Fibroblast of peridontal ligament (primary cell): ENCODE data around the gene PSENEN.

Experiments
- DNase-seq: peaks from one replicate; pipeline ENCODE4 v3.0.0-alpha.2; 2010; ENCODE audit errors: extremely low read depth

The PSENEN gene

DNA sequence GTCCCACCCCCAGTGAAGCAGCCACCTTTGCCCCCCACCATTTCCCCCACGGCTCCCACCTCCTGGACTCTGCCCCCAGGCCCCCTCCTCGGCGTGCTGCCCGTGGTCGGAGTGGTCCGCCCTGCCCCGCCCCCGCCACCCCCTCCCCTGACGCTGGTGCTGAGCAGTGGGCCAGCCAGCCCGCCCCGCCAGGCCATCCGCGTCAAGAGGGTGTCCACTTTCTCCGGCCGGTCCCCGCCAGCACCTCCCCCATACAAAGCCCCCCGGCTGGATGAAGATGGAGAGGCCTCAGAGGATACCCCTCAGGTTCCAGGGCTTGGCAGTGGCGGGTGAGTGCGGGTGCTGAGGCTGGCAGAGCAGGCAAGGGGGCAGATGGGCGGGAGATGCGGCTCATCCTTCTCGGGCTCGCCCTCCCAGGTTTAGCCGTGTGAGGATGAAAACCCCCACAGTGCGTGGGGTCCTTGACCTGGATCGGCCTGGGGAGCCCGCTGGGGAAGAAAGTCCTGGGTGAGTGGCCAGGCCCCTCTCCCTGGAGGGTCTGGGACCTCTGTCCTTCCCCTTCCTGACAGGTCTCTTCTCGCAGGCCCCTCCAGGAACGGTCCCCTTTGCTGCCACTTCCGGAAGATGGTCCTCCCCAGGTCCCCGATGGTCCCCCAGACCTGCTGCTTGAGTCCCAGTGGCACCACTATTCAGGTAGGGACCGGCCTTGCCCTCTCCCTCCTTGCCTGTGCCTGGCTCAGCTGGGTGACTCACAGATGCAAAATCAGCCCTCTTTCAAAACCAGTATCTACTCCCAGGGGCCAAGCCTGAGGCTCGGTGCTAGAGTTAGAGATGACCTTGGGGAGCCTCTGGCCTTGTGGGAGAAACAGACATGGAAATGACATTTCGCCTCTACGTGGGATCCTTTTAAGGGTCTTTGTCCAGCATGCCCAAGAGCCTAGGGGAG, 12.0 kb upstream of the PSENEN start:
- DNase-seq = no peak

GRCh38 chr19:35734273-35734672, 11.2 kb upstream of the PSENEN start:
- DNase-seq = no peak

GRCh38 chr19:35734889-35735288, 10.6 kb upstream of the PSENEN start:
- DNase-seq = no peak

DNA sequence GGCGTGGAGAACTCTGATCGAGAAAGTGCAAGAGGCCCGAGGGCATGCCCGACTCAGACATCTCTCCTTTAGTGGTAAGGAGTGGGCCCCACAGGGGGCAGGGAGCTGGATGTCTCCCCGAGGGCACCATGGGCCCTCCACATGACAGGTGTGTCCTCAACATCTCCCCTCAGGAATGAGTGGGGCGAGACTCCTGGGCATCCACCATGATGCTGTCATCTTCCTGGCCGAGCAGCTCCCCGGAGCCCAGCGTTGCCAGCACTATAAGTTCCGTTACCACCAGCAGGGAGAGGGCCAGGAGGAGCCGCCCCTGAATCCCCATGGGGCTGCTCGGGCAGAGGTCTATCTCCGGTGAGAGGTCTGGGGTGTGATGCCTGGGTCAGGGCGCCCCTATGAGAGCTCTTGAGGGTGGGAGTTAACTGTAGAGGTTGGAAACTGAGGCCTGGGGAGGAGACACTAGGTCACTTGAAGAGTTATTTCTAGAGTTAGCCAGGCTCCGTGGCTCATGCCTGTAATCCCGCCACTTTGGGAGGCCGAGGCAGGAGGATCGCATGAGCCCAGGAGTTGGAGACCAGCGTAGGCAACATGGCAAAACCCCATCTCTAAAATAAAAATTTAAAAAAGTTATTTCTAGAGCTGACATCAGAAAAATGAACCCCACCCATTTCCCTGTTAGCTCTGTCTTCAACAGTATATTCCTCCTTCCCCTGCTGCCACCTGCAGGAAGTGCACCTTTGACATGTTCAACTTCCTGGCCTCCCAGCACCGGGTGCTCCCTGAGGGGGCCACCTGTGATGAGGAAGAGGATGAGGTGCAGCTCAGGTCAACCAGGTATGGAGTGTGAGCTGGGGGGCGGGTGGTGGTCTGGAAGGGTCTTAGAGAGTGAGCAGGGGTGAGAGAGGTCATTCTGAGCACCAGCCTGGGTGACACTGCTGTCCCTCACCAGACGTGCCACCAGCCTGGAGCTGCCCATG, 8.3 kb upstream of the PSENEN start:
- no peak for DNase-seq

- no peak for DNase-seq
These were observed 7.2 kb upstream of the PSENEN start for GRCh38 chr19:35738021-35738886.

DNA sequence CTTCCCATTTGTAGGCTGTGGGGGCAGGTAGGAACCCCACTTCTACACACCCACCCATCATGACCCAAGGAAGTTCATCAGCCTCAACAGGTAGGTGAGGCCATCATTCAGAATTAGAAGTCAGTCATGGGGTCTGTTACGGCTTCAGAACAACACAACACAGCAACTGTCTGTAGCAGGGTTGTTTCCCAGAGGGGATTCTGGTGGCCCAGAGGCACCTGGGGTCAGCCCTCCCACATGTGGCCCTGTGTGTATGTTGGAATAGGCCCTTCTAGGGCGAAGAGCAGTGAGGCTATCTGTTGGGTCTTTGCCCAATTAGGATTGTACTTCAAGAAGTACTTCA, 6.6 kb upstream of the PSENEN start:
- DNase-seq = no peak

- DNase-seq = no peak
These were observed 6.0 kb upstream of the PSENEN start for GRCh38 chr19:35739275-35740107.

GRCh38 chr19:35740108-35740422, 5.4 kb upstream of the PSENEN start:
- no peak for DNase-seq

DNA sequence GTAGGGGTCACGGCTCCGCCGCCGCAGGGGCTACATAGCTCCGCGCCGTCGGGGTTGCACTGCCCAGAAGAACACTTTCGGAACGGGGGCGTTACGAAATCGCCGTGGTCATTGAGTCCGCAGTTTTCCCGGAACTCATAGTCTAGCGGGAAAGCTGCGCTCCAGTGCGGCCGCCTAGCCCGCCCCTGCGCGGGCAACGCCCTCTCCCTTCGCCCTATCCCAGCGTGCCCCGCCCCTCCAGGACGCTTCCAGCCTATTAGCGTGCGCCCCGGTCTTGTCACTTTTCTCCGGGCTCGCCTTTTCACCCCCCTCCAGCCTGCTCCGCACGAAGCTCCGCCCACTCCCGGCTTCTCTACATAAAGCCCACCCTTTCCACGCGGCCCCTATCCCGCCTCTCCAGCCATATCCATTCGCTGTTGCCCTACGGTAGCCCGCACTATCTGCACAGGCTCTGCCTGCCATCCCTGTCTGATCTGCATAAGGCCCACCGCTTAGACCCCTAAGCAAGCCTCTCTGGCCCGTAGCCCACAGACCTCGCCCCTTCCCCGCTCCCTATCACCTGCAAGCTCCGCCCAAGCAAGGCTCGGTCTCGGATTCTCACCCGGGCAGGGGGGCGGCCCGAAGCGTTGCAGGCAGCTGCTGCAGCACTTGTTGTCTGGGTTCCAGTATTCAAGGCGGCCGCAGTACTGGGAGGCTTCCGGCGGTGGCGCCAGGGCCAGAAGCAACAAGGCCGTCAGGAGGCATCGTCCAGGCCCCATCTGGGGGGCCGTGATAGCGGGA, 4.8 kb upstream of the PSENEN start:
- peak; percentile 92 for DNase-seq

- DNase-seq = no peak
These were observed 4.3 kb upstream of the PSENEN start for GRCh38 chr19:35741203-35741515.

DNA sequence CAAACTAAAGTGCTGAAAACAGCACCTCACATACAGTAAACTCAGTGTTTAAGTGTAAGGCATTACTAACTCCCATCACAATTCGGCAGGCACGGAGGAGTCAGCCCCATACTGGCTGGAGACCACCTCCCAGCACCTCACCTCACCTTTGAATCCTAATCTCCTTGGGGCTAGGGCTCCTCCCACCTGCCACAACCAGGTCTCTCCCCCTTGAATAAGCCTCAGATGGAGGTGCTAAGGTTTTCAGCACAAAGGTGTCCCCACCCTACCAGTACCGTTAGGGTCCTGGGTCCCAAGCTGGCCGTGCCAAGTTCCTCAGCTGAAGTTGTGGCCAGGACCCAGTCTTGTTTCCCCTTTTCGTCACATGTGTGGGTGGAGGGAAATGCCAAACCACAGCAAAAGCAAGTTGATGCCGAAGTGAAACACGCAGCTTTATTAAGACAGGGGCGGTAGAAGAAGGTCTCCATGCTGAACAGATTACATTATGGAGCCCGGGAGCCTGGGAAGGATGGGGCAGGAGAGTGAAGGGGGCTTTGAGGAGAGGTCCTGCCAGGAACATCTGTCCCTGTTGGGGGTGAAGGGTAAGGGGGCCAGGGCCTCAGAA, 3.2 kb upstream of the PSENEN start, which contains the start of gene IGFLR1:
Gene IGFLR1, minus strand, starts transcription at position 332 of the 604 bp plus-strand sequence. CDS start 1,272 bp downstream, outside the sequence.
- no peak for DNase-seq

DNA sequence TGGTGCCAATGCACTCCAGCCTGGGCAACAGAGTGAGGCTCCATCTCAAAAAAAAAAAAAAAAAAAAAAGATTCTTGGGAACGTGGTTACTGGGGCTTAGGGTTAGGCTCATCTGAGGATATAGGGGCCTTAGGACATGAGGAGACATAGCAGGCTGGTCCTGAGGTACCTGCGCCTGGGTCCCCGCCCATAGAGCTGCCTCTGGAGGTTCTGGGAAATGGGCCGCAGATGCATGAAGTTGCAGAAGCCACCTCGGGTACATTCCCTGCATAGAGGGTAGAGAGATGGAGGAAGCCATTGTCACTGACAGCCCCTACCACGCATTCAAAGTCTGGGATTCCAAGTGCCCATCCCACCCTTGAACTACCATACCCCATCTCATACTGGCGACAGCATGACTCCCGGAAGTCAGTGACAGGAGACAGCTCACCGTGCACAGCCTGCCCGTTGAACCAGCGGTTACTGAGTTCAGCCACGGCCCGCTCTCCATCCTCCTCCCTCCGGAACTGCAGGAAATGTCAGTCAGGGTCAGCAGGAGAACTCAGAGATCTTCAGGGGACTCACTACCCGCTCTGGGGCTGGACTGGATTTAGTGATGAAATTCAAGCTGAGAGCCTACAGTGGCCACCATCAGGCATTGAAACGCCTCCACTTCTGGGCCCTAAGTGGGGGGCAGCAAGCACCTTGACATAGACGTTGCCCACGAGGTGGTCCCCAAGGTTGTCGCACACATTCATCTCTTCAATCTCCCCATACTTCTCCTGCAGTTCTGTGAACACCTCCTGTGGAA, 1.6 kb upstream of the PSENEN start:
- no peak for DNase-seq

DNA sequence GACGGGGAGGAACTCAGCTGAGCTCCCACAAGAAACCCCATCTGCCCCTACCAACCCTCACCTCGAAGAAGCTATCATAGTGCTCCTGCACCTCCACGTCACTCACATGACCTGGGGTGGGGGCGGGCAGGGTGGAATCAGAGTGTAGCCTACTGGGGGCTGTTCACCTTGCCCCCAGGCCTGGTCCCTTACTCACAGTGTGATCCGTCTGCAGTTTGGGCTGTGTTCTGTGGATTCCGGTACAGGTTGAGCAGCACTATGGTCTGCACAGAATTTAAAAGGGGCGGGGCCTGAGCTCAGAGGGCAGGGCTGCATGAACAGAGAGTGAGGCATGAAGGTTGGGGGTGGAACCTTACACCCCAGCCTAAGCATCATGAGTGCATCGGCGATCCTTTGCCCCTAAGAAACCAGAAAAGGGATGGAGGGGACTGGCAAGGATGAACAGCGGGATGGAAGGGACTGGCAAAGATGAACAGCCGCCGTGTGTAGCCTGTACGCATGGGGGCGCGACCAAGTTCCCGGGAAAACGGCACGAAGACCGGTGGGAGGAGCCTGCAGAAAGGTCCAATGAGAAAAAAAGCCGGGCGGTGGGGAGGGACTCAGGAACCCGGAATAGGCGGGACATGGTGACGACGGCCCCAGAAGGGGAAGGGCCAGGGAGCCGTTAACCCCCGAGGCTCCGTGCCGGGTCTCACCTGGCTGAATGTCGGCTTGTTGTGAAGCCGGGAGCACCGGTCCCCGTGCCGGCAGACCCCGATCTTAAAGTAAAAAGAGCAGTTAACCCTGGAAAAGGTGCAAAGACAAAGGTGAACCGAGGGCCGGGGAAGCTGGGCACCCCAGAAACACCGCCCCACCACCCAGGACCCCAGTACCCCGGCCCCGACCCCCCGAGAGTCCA, 772 bp upstream of the PSENEN start:
- peak; percentile 94 for DNase-seq

DNA sequence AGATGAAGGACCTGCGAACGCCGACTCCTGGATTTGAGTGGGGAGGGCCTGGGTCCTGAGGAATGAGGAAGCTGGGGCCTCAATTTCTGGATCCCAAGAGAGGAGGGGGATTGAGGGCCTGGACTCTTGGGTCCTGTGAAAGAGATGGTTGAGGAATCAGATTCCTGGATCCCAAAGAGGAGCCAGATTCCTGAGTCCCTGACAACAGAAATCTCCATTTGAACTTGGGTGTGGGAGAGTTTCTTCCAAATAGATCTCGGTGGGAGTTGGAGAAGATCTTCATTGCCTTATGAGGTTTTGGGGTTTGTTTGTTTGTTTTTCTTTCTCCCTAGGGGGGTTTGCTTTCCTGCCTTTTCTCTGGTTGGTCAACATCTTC, 624 bp downstream of the PSENEN start:
- DNase-seq = peak; percentile 8

GRCh38 chr19:35746531-35746930, 1.1 kb downstream of the PSENEN start:
- no peak for DNase-seq

DNA sequence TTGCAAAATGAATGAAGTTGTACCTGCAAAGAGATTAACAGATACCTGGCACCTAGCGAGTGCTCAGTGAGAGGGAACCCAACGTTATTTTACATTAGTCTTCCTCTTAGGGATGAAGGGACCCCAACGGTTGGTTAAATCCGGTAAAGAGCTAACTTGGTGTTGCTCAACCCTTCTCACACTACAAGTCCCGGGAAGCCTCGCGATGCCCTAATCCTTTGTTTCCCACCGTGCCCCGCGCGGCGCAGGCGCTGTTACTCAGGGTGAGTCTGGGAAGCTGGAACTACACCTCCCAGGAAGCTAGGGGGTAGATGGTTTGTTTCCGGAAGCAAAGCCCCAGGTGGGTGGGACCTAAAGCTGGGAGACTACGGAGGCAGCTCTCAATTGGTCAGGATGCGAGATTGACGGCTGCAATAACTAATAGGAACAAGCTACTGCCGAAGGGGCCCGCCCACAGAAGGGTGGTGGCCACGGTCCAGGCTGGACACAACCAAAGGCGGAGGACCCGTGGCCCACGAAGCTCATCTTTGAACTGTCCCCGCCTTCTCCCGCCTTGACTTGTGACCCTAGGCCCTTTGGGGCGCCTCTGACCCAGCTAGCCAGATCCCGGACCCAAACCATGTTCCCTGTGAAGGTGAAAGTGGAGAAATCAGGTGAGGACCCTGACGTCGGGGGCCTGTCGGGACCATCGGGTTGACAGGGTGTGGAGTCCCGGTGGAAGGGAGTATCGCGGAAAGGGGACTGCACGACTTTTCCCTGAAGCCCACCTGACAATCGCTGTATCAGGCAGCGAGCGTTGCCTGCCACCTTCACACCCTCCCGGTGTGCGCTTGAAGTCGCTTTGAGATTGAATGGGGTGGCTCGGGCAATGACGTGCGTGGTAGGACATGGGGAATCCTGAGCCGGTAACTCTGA, 2.9 kb downstream of the PSENEN start, which contains the start of gene LIN37:
Gene LIN37, plus strand, starts transcription at position 471 of the 915 bp plus-strand sequence. Its CDS starts 149 bp downstream, at position 620.
- DNase-seq = peak; percentile 100

- DNase-seq = no peak
These were observed 4.7 kb downstream of the PSENEN start for GRCh38 chr19:35750167-35750566.
